ENCODE measurements around the gene LAMC2. TPM values are rescaled to one million over a fixed set of nuclear protein-coding genes. Genes with fewer than 3 reads are reported as not detected.
"Not testable (repeated sequence)": the region's sequence is repeated elsewhere in the genome, so short reads cannot be mapped to it uniquely, and the experiment has no call there.

The LAMC2 gene
- polyA plus RNA-seq, 1 donor: 33.4 TPM

- H3K4me1 ChIP-seq (ENCODE audit: control insufficient read depth, insufficient read depth, low read length): no peaks in the 10 kb centered on the region
- no CpG with 5 or more reads among the region's 8 CpGs for WGBS (ENCODE audit: insufficient coverage, low lambda C conversion rate)
- H3K4me3 ChIP-seq (ENCODE audit: low read length): no peak overlapping the region
- H3K36me3 ChIP-seq (ENCODE audit: control insufficient read depth, insufficient read depth, low read length): no peaks in the 10 kb centered on the region
- no peaks in the 10 kb centered on the region for H3K9me3 ChIP-seq (ENCODE audit: control insufficient read depth, low read depth, low read length)
- H3K27ac ChIP-seq (ENCODE audit: low read length): no peak overlapping the region
- DNase-seq: no peak
- H3K27me3 ChIP-seq (ENCODE audit: control insufficient read depth, insufficient read depth, low read length): no peaks in the 10 kb centered on the region
These were observed 65.9 kb downstream of the LAMC2 start for GRCh38 chr1:183251959-183252450.

- DNase-seq: no peak
These were observed 69.0 kb downstream of the LAMC2 start for GRCh38 chr1:183255073-183255472.

GRCh38 chr1:183259924-183260323 is 73.9 kb downstream of the LAMC2 start:
- H3K4me1 ChIP-seq (ENCODE audit: control insufficient read depth, insufficient read depth, low read length): no peaks in the 10 kb centered on the region
- 100% methylated on average over 2 of the region's 5 CpGs for WGBS (ENCODE audit: insufficient coverage, low lambda C conversion rate)
- no peak overlapping the region for H3K27ac ChIP-seq (ENCODE audit: low read length)
- DNase-seq: no peak
- H3K27me3 ChIP-seq (ENCODE audit: control insufficient read depth, insufficient read depth, low read length): no peaks in the 10 kb centered on the region
- no peaks in the 10 kb centered on the region for H3K9me3 ChIP-seq (ENCODE audit: control insufficient read depth, low read depth, low read length)
- H3K36me3 ChIP-seq (ENCODE audit: control insufficient read depth, insufficient read depth, low read length): no peaks in the 10 kb centered on the region
- H3K4me3 ChIP-seq (ENCODE audit: low read length): no peak overlapping the region

More at GRCh38 chr1:183255073-183255472, 69.0 kb downstream of the LAMC2 start:
- no CpG with 5 or more reads among the region's 1 CpG for WGBS (ENCODE audit: insufficient coverage, low lambda C conversion rate)
- Histone ChIP-seq H3K36me3 (ENCODE audit: control insufficient read depth, insufficient read depth, low read length) (no peaks in the 10 kb centered on the region), H3K9me3 (ENCODE audit: control insufficient read depth, low read depth, low read length) (no peaks in the 10 kb centered on the region), H3K4me1 (ENCODE audit: control insufficient read depth, insufficient read depth, low read length) (no peaks in the 10 kb centered on the region), H3K4me3 (ENCODE audit: low read length) (no peak overlapping the region), H3K27ac (ENCODE audit: low read length) (no peak overlapping the region), H3K27me3 (ENCODE audit: control insufficient read depth, insufficient read depth, low read length) (no peaks in the 10 kb centered on the region)

- 100% methylated on average over 1 of the region's 5 CpGs for WGBS (ENCODE audit: insufficient coverage, low lambda C conversion rate)
- no peaks in the 10 kb centered on the region for H3K4me1 ChIP-seq (ENCODE audit: control insufficient read depth, insufficient read depth, low read length)
- H3K36me3 ChIP-seq (ENCODE audit: control insufficient read depth, insufficient read depth, low read length): no peaks in the 10 kb centered on the region
- H3K27ac ChIP-seq (ENCODE audit: low read length): no peak overlapping the region
- no peak for DNase-seq
- H3K9me3 ChIP-seq (ENCODE audit: control insufficient read depth, low read depth, low read length): no peaks in the 10 kb centered on the region
- no peak overlapping the region for H3K4me3 ChIP-seq (ENCODE audit: low read length)
- H3K27me3 ChIP-seq (ENCODE audit: control insufficient read depth, insufficient read depth, low read length): no peaks in the 10 kb centered on the region
These were observed 76.7 kb downstream of the LAMC2 start for GRCh38 chr1:183262628-183263200.

- WGBS (ENCODE audit: insufficient coverage, low lambda C conversion rate): 78% methylated on average over 3 of the region's 6 CpGs
- DNase-seq: no peak
- Histone ChIP-seq H3K36me3 (ENCODE audit: control insufficient read depth, insufficient read depth, low read length) (no peaks in the 10 kb centered on the region), H3K27ac (ENCODE audit: low read length) (no peak overlapping the region), H3K4me3 (ENCODE audit: low read length) (no peak overlapping the region), H3K27me3 (ENCODE audit: control insufficient read depth, insufficient read depth, low read length) (no peaks in the 10 kb centered on the region), H3K4me1 (ENCODE audit: control insufficient read depth, insufficient read depth, low read length) (no peaks in the 10 kb centered on the region), H3K9me3 (ENCODE audit: control insufficient read depth, low read depth, low read length) (no peaks in the 10 kb centered on the region)
These were observed 78.0 kb downstream of the LAMC2 start for GRCh38 chr1:183263886-183264602.

GRCh38 chr1:183267646-183268431 is 81.8 kb downstream of the LAMC2 start:
- H3K4me1 ChIP-seq (ENCODE audit: control insufficient read depth, insufficient read depth, low read length): peaks cover 8% of the 10 kb centered on the region
- H3K9me3 ChIP-seq (ENCODE audit: control insufficient read depth, low read depth, low read length): no peaks in the 10 kb centered on the region
- no peak for DNase-seq
- H3K27me3 ChIP-seq (ENCODE audit: control insufficient read depth, insufficient read depth, low read length): no peaks in the 10 kb centered on the region
- H3K4me3 ChIP-seq (ENCODE audit: low read length): no peak overlapping the region
- no peaks in the 10 kb centered on the region for H3K36me3 ChIP-seq (ENCODE audit: control insufficient read depth, insufficient read depth, low read length)
- no CpG with 5 or more reads among the region's 7 CpGs for WGBS (ENCODE audit: insufficient coverage, low lambda C conversion rate)
- no peak overlapping the region for H3K27ac ChIP-seq (ENCODE audit: low read length)

- Histone ChIP-seq H3K4me3 (ENCODE audit: low read length) (no peak overlapping the region), H3K4me1 (ENCODE audit: control insufficient read depth, insufficient read depth, low read length) (peaks cover 8% of the 10 kb centered on the region), H3K9me3 (ENCODE audit: control insufficient read depth, low read depth, low read length) (no peaks in the 10 kb centered on the region), H3K27ac (ENCODE audit: low read length) (no peak overlapping the region), H3K36me3 (ENCODE audit: control insufficient read depth, insufficient read depth, low read length) (no peaks in the 10 kb centered on the region), H3K27me3 (ENCODE audit: control insufficient read depth, insufficient read depth, low read length) (no peaks in the 10 kb centered on the region)
- DNase-seq: peak in 1 of 2 donors; percentile 46
- WGBS (ENCODE audit: insufficient coverage, low lambda C conversion rate): no CpG with 5 or more reads among the region's 5 CpGs
These were observed 84.6 kb downstream of the LAMC2 start for GRCh38 chr1:183270541-183271141.

- peaks cover 22% of the 10 kb centered on the region for H3K4me1 ChIP-seq (ENCODE audit: control insufficient read depth, insufficient read depth, low read length)
- H3K27me3 ChIP-seq (ENCODE audit: control insufficient read depth, insufficient read depth, low read length): no peaks in the 10 kb centered on the region
- no peak overlapping the region for H3K4me3 ChIP-seq (ENCODE audit: low read length)
- WGBS (ENCODE audit: insufficient coverage, low lambda C conversion rate): no CpG with 5 or more reads among the region's 4 CpGs
- no peak overlapping the region for H3K27ac ChIP-seq (ENCODE audit: low read length)
- no peak for DNase-seq
- no peaks in the 10 kb centered on the region for H3K36me3 ChIP-seq (ENCODE audit: control insufficient read depth, insufficient read depth, low read length)
- H3K9me3 ChIP-seq (ENCODE audit: control insufficient read depth, low read depth, low read length): no peaks in the 10 kb centered on the region
These were observed 86.4 kb downstream of the LAMC2 start for GRCh38 chr1:183272390-183272848.

- Histone ChIP-seq H3K4me3 (ENCODE audit: low read length) (no peak overlapping the region), H3K4me1 (ENCODE audit: control insufficient read depth, insufficient read depth, low read length) (peaks cover 24% of the 10 kb centered on the region), H3K27me3 (ENCODE audit: control insufficient read depth, insufficient read depth, low read length) (no peaks in the 10 kb centered on the region), H3K27ac (ENCODE audit: low read length) (no peak overlapping the region), H3K9me3 (ENCODE audit: control insufficient read depth, low read depth, low read length) (no peaks in the 10 kb centered on the region), H3K36me3 (ENCODE audit: control insufficient read depth, insufficient read depth, low read length) (no peaks in the 10 kb centered on the region)
- DNase-seq: no peak
- no CpG with 5 or more reads among the region's 5 CpGs for WGBS (ENCODE audit: insufficient coverage, low lambda C conversion rate)
These were observed 87.2 kb downstream of the LAMC2 start for GRCh38 chr1:183273300-183273699.

- DNase-seq; H3K4me3 ChIP-seq (ENCODE audit: low read length): not testable (repeated sequence)
These were observed 87.9 kb downstream of the LAMC2 start for GRCh38 chr1:183273984-183274383.

More at GRCh38 chr1:183273984-183274383, 87.9 kb downstream of the LAMC2 start:
- H3K27ac ChIP-seq (ENCODE audit: low read length); H3K9me3 ChIP-seq (ENCODE audit: control insufficient read depth, low read depth, low read length); H3K36me3 ChIP-seq (ENCODE audit: control insufficient read depth, insufficient read depth, low read length); H3K27me3 ChIP-seq (ENCODE audit: control insufficient read depth, insufficient read depth, low read length): not testable (repeated sequence)
- H3K4me1 ChIP-seq (ENCODE audit: control insufficient read depth, insufficient read depth, low read length): peaks cover 30% of the 10 kb centered on the region
- no CpG with 5 or more reads among the region's 4 CpGs for WGBS (ENCODE audit: insufficient coverage, low lambda C conversion rate)
